Body of pancreas (tissue), 4 donors: ENCODE results near the gene ARL14EP. TPM values are rescaled to one million over a fixed set of nuclear protein-coding genes. Genes with fewer than 3 reads are reported as not detected.

Experiments
- ATAC-seq: fragments of 150-250 bp; one replicate; pipeline ENCODE4 v1.9.1; 2016
- DNase-seq, 4 donors: peaks; one replicate each; pipeline ENCODE4 v3.0.0-alpha.2; 2019
- H3K27ac ChIP-seq, 4 donors: fragments of 200-600 bp; sonication (generic); 1 replicate in 3 of 4; 2 replicates in 1 of 4; pipeline versions ENCODE4 v1.5.1 to v1.6.1; 2016 to 2019; ENCODE audit warnings: mild to moderate bottlenecking in 1 of 4, mixed read lengths in 1 of 4, moderate library complexity in 1 of 4
- H3K27me3 ChIP-seq, 2 donors: fragments of 200-600 bp; sonication (generic); one replicate each; pipeline ENCODE4 v1.6.0; 2016; ENCODE audit warnings: mild to moderate bottlenecking in 1 of 2
- H3K36me3 ChIP-seq, 2 donors: fragments of 200-600 bp; sonication (generic); replicated peaks in 1 of 2; 2 replicates each; pipeline ENCODE4 v1.5.1; 2016; ENCODE audit warnings: low read depth in 2 of 2; ENCODE audit not compliant: insufficient read depth in 1 of 2
- H3K4me1 ChIP-seq: fragments of 200-600 bp; sonication (generic); one replicate; pipeline ENCODE4 v1.6.0; 2016
- H3K4me3 ChIP-seq, 2 donors: fragments of 200-600 bp; sonication (generic); 1 replicate in 1 of 2; 2 replicates in 1 of 2; pipeline ENCODE4 v1.5.1; 2016 to 2019
- H3K9me3 ChIP-seq, 3 donors: fragments of 200-600 bp; sonication (generic); 1 replicate in 2 of 3; 2 replicates in 1 of 3; pipeline ENCODE4 v1.5.1; 2016
- CTCF ChIP-seq, 7 experiments: fragments of 450-650 bp in 4 of 7; fragments of 200-600 bp in 3 of 7; sonication (generic) in 3 of 7; IDR thresholded peaks; one replicate each; pipeline ENCODE4 v1.5.1; 2016 to 2019; ENCODE audit warnings: antibody characterized with exemption in 7 of 7
- POLR2A ChIP-seq, 3 donors: fragments of 450-650 bp; IDR thresholded peaks; one replicate each; pipeline ENCODE4 v1.6.1; 2016; ENCODE audit warnings: antibody characterized with exemption in 3 of 3, mild to moderate bottlenecking in 2 of 3
- WGBS, 2 donors: methylation state at CpG; one replicate each; pipeline ENCODE4 v1.1.5; 2017; 5-methylcytosine and 5-hydroxymethylcytosine counted together
- intact Hi-C: fragments of 100-400 bp; cut with DNase I; formaldehyde crosslinking; loops from one replicate; pipeline ENCODE4 v1.15.1; 2023
- total RNA-seq, 2 donors: library from RNA; depleted of rRNA; stranded (reverse); fragments of >200 nt; gene quantifications; one replicate each; pipeline ENCODE4 v1.1.0, GENCODE V29; 2016

Gene ARL14EP
- total RNA-seq, 2 donors from 2014 or later: 7.9 to 12.5 TPM

GRCh38 chr11:30295178-30295885 is 27.6 kb upstream of the ARL14EP start:
- Histone ChIP-seq H3K27me3 (no peaks in the 10 kb centered on the region), H3K27ac (no peak overlapping the region), H3K4me1 (no peaks in the 10 kb centered on the region), H3K9me3 (no peaks in the 10 kb centered on the region), H3K4me3 (no peak overlapping the region), H3K36me3 (no peaks in the 10 kb centered on the region)
- no peak for TF ChIP-seq CTCF (IDR thresholded peaks at IDR 0.05)
- TF ChIP-seq POLR2A (IDR thresholded peaks at IDR 0.05): no peak
- WGBS, 2 donors: 78 to 81% methylated on average over 5 to 8 of the region's 8 CpGs
- intact Hi-C loops: no loop called here
- ATAC-seq: no peak
- DNase-seq: no peak

GRCh38 chr11:30304620-30305019 is 18.3 kb upstream of the ARL14EP start:
- TF ChIP-seq POLR2A (IDR thresholded peaks at IDR 0.05): no peak
- no peak for TF ChIP-seq CTCF (IDR thresholded peaks at IDR 0.05)
- 89 to 100% methylated on average over 1 of the region's 1 CpG for WGBS, 2 donors

DNA sequence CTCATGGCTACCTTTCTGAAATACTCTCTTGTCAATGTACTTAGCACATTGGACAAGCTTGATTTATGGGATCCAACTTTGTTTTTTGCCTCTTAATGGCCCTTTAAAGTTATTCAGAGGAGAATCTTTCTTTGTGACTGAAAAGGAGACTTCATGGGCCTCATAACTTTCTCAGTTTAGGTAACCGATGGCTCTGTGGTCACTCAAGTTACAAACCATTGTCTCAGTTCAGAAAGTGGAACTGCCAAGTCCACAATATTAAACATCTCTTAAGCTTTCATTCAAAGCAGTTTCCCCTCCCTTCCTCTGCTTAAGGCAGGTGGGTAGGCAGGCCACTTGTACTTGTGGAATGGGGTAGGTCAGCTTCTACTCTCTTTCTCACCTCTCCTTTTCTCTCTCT is 12.3 kb upstream of the ARL14EP start:
- Histone ChIP-seq H3K4me3 (no peak overlapping the region), H3K36me3 (no peaks in the 10 kb centered on the region), H3K27ac (no peak overlapping the region), H3K9me3 (no peaks in the 10 kb centered on the region), H3K27me3 (no peaks in the 10 kb centered on the region), H3K4me1 (no peaks in the 10 kb centered on the region)
- intact Hi-C loops: no loop called here
- ATAC-seq: no peak
- no peak for DNase-seq
- WGBS, 2 donors: 85 to 92% methylated on average over 1 of the region's 1 CpG
- TF ChIP-seq CTCF (IDR thresholded peaks at IDR 0.05) (no peak), POLR2A (IDR thresholded peaks at IDR 0.05) (no peak)

More at GRCh38 chr11:30304620-30305019, 18.3 kb upstream of the ARL14EP start:
- intact Hi-C loops: no loop called here
- Histone ChIP-seq H3K27me3 (no peaks in the 10 kb centered on the region), H3K27ac (no peak overlapping the region), H3K9me3 (no peaks in the 10 kb centered on the region), H3K4me1 (no peaks in the 10 kb centered on the region), H3K36me3 (no peaks in the 10 kb centered on the region), H3K4me3 (no peak overlapping the region)
- no peak for DNase-seq
- no peak for ATAC-seq

DNA sequence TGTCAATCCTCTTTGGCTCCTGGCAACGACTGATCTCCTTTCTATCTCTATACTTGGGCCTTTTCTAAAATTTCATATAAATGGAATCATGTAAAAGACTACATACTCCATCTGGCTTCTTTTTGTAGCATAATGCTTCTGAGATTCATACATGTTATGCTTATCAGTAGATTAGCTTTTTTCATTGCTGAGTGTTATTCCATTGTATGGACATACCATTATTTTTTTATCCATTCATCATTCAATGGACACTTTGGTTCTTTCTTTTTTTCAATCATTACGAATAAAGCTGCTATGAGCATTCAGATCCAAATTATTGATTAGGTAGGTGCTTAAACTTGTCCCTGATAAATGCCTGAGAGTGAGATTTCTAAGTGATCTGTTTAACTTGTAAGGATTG is 11.7 kb upstream of the ARL14EP start:
- no peak overlapping the region for H3K4me3 ChIP-seq
- WGBS, 2 donors: 69 to 76% methylated on average over 2 of the region's 2 CpGs
- no peaks in the 10 kb centered on the region for H3K27me3 ChIP-seq
- TF ChIP-seq POLR2A (IDR thresholded peaks at IDR 0.05) (no peak), CTCF (IDR thresholded peaks at IDR 0.05) (no peak)
- no peaks in the 10 kb centered on the region for H3K4me1 ChIP-seq
- H3K36me3 ChIP-seq: no peaks in the 10 kb centered on the region
- H3K9me3 ChIP-seq: no peaks in the 10 kb centered on the region
- DNase-seq (no peak), ATAC-seq (no peak)
- intact Hi-C loops: no loop called here
- H3K27ac ChIP-seq: no peak overlapping the region

DNA sequence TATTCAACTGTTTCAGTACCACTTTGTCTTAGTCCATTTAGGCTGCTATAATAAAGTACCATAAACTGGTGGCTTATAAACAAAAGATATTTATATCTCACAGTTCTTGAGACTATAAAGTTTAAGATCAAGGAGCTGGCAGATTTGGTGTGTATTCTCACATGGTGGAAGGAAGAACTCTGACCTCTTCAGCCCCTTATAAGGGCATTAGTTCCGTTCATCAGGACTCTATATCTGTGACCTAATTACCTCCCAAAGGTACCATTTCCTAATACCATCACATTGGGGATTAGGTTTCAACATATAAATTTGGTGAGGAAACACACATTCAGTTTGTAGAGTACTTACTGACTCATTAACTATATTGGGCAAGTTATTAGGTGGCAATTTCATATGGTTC is 10.7 kb upstream of the ARL14EP start:
- H3K27ac ChIP-seq: no peak overlapping the region
- intact Hi-C loops: no loop called here
- no peaks in the 10 kb centered on the region for H3K4me1 ChIP-seq
- no peak for TF ChIP-seq CTCF (IDR thresholded peaks at IDR 0.05)
- TF ChIP-seq POLR2A (IDR thresholded peaks at IDR 0.05): no peak
- no peak overlapping the region for H3K4me3 ChIP-seq
- ATAC-seq: no peak
- no peaks in the 10 kb centered on the region for H3K9me3 ChIP-seq
- DNase-seq: no peak
- no peaks in the 10 kb centered on the region for H3K27me3 ChIP-seq
- WGBS, 2 donors: 53 to 63% methylated on average over 1 of the region's 1 CpG
- no peaks in the 10 kb centered on the region for H3K36me3 ChIP-seq
